ENCODE results near the gene ATP2B2.

The ATP2B2 gene

DNA sequence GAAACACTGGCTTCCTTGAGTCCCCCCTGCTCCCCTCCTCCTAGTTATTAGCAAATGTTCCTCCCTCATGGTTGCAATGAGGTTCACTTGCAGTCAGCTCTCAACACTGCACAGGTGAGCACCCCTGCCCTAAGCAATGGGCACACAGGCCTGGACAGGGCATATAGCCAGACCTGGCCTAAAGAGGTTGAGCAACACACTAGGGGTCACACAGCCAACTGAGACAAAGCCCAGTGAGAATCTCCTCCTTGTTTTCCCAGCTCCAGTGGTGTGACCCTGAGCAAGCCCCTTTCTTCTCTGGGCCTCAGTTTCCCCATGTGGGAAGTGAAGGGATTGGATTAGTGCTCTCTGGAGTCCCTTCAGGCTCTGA lies 49.9 kb downstream of the ATP2B2 start:
- TF ChIP-seq, protein P1, sequence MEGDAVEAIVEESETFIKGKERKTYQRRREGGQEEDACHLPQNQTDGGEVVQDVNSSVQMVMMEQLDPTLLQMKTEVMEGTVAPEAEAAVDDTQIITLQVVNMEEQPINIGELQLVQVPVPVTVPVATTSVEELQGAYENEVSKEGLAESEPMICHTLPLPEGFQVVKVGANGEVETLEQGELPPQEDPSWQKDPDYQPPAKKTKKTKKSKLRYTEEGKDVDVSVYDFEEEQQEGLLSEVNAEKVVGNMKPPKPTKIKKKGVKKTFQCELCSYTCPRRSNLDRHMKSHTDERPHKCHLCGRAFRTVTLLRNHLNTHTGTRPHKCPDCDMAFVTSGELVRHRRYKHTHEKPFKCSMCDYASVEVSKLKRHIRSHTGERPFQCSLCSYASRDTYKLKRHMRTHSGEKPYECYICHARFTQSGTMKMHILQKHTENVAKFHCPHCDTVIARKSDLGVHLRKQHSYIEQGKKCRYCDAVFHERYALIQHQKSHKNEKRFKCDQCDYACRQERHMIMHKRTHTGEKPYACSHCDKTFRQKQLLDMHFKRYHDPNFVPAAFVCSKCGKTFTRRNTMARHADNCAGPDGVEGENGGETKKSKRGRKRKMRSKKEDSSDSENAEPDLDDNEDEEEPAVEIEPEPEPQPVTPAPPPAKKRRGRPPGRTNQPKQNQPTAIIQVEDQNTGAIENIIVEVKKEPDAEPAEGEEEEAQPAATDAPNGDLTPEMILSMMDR (IDR thresholded peaks at IDR 0.05; ENCODE audit: low read depth, low read length): no peak
- TF ChIP-seq EZH2phosphoT487 (IDR thresholded peaks at IDR 0.05; ENCODE audit: low read depth): no peak
- no peak overlapping the region for H3K4me3 ChIP-seq (ENCODE audit: low read length)
- H3K27me3 ChIP-seq (ENCODE audit: low read depth, low read length): peaks cover 29% of the 10 kb centered on the region
- no peak overlapping the region for H3K9ac ChIP-seq (ENCODE audit: low read length)
- no peaks in the 10 kb centered on the region for H4K20me1 ChIP-seq (ENCODE audit: insufficient read depth, low read length)
- no peak overlapping the region for H2AFZ ChIP-seq (ENCODE audit: low read depth, low read length)
- H3K4me1 ChIP-seq (ENCODE audit: low read length): peaks cover 22% of the 10 kb centered on the region
- H3K27ac ChIP-seq (ENCODE audit: low read length): no peak overlapping the region
- no peaks in the 10 kb centered on the region for H3K79me2 ChIP-seq (ENCODE audit: low read length)
- H3K9me3 ChIP-seq (ENCODE audit: insufficient read depth, low read length): no peaks in the 10 kb centered on the region
- H3K4me2 ChIP-seq (ENCODE audit: low read length): no peak overlapping the region
- H3K36me3 ChIP-seq (replicated peaks; ENCODE audit: low read depth, low read length): no peaks in the 10 kb centered on the region

DNA sequence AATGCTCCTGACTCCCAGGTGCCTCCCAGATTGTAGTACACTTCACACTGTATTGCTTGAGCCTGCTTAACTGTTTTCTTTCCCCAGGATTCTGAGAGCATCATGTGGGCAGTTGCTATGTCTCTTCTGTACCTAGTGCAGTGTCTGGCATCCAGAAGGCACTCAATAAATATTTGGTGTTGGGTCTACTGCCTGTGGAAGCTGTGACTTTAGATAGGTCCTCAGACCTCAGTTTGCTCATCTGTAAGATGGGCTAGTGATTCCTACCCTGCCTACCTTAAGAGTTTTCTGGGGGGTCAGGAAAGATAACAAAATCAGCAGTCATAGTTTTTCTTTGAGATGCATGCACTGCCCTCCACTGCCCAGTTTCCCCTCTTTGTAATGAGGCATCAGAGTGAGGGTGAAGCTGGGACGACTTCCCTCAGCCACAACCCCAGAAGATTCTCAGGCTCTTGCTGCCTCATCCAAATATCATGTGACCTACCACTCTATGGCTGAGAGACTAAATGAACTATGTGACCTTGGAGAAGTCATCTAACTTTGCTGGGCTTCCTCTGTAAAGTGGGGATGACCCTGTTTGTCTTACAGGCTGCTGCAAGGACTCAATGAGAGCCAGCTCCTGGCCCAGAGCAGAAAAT lies 50.4 kb downstream of the ATP2B2 start:
- H3K9me3 ChIP-seq (ENCODE audit: insufficient read depth, low read length): no peaks in the 10 kb centered on the region
- no peaks in the 10 kb centered on the region for H4K20me1 ChIP-seq (ENCODE audit: insufficient read depth, low read length)
- H3K27me3 ChIP-seq (ENCODE audit: low read depth, low read length): peaks cover 29% of the 10 kb centered on the region
- no peak overlapping the region for H2AFZ ChIP-seq (ENCODE audit: low read depth, low read length)
- no peak overlapping the region for H3K9ac ChIP-seq (ENCODE audit: low read length)
- no peak overlapping the region for H3K4me3 ChIP-seq (ENCODE audit: low read length)
- H3K27ac ChIP-seq (ENCODE audit: low read length): no peak overlapping the region
- no peak for TF ChIP-seq EZH2phosphoT487 (IDR thresholded peaks at IDR 0.05; ENCODE audit: low read depth)
- TF ChIP-seq, protein P1 (IDR thresholded peaks at IDR 0.05; ENCODE audit: low read depth, low read length): no peak
- no peaks in the 10 kb centered on the region for H3K36me3 ChIP-seq (replicated peaks; ENCODE audit: low read depth, low read length)
- no peak overlapping the region for H3K4me2 ChIP-seq (ENCODE audit: low read length)
- peaks cover 22% of the 10 kb centered on the region for H3K4me1 ChIP-seq (ENCODE audit: low read length)
- H3K79me2 ChIP-seq (ENCODE audit: low read length): no peaks in the 10 kb centered on the region

DNA sequence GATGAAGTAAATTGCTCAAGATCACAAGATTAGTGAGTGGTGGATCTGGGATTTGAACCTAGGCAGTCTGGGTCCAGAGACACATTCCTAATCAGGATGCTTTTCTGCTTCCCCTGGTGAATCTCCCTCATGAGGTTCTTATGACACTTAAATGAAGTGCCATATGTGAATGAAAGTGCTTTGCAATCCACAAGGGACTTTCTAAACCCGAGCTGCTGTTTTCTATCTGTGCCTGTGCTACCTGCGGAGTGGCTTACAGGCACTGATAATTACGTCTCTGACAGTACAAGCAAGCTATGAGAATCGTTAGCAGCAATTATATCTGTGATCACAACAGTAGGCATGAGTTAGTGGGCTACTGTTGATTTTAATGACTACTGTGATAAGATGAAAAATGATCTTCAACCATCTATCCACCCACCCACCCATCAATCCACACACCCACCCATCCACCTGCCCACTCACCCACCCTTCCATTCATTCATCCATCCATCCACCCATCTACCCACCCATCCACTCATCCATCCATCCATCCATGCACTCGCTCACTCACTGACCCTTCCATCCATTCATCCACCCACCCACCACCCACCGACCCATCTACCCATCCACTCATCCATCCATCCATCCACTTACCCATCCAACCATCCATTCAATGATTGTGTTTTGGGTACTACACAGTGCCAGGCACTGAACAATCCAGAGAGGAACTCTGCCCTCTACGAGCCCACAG lies 51.8 kb downstream of the ATP2B2 start:
- H3K79me2 ChIP-seq (ENCODE audit: low read length): no peaks in the 10 kb centered on the region
- no peak overlapping the region for H2AFZ ChIP-seq (ENCODE audit: low read depth, low read length)
- H3K27ac ChIP-seq (ENCODE audit: low read length): no peak overlapping the region
- H3K4me3 ChIP-seq (ENCODE audit: low read length): no peak overlapping the region
- H4K20me1 ChIP-seq (ENCODE audit: insufficient read depth, low read length): no peaks in the 10 kb centered on the region
- H3K4me1 ChIP-seq (ENCODE audit: low read length): peaks cover 22% of the 10 kb centered on the region
- H3K9ac ChIP-seq (ENCODE audit: low read length): no peak overlapping the region
- peaks cover 23% of the 10 kb centered on the region for H3K27me3 ChIP-seq (ENCODE audit: low read depth, low read length)
- H3K36me3 ChIP-seq (replicated peaks; ENCODE audit: low read depth, low read length): no peaks in the 10 kb centered on the region
- H3K4me2 ChIP-seq (ENCODE audit: low read length): no peak overlapping the region
- TF ChIP-seq, protein P1 (IDR thresholded peaks at IDR 0.05; ENCODE audit: low read depth, low read length): no peak
- no peak for TF ChIP-seq EZH2phosphoT487 (IDR thresholded peaks at IDR 0.05; ENCODE audit: low read depth)
- H3K9me3 ChIP-seq (ENCODE audit: insufficient read depth, low read length): no peaks in the 10 kb centered on the region

DNA sequence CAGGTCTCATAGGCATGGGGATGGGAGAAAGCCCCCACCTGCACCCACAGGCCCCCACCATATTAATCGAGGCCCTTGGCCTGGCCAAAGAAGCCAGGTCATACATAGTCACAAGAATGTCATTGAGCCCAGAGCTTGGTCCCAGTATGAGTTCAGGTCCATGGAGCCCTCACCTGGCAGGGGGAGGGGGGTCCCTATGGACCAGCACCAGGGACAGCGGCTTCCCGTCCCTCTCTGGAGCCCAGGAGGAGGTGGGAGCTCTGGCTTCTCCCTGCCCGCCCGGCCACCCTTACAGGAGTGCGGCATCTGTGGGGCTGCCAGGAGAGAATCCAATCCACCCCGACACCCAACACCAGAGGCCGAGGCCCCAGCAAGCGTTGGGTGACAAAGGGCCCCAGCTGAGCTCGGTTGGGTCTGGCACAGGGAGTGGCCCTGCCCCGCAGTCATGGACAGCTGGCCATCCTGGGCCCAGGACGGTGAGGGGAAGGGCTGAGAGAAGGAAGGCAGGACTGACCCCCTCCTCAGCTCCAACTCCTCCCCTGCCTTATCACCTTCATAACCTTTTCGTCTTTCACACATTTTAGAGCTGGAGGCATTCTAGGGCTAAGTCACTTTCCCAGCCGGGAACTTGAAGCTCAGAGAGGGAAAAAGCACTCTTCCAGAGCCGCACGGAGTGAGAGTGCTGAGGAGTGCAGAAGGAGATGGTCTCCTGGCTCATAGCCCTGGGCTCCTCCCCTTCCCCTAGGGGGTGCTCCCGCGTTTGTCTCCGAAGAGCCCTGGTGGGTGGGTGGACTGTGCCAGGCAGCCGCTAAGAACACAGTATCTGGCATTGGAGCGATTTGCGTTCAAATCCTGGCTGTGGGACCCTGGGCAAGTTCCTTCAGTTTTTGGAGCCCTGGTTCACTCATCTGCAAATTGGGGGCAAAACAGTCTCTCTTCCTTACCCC lies 54.6 kb downstream of the ATP2B2 start:
- Histone ChIP-seq H3K4me2 (ENCODE audit: low read length) (no peak overlapping the region), H3K27me3 (ENCODE audit: low read depth, low read length) (peaks cover 38% of the 10 kb centered on the region)

More for the DNA sequence above, 54.6 kb downstream of the ATP2B2 start:
- no peaks in the 10 kb centered on the region for H3K4me1 ChIP-seq (ENCODE audit: low read length)
- TF ChIP-seq, protein P1 (IDR thresholded peaks at IDR 0.05; ENCODE audit: low read depth, low read length): peak; percentile 12; the same call in 1 of the 2 replicates
- no peak for TF ChIP-seq EZH2phosphoT487 (IDR thresholded peaks at IDR 0.05; ENCODE audit: low read depth)
- no peak overlapping the region for H3K9ac ChIP-seq (ENCODE audit: low read length)
- no peaks in the 10 kb centered on the region for H3K9me3 ChIP-seq (ENCODE audit: insufficient read depth, low read length)
- H4K20me1 ChIP-seq (ENCODE audit: insufficient read depth, low read length): no peaks in the 10 kb centered on the region
- no peak overlapping the region for H3K27ac ChIP-seq (ENCODE audit: low read length)
- H3K79me2 ChIP-seq (ENCODE audit: low read length): no peaks in the 10 kb centered on the region
- no peak overlapping the region for H2AFZ ChIP-seq (ENCODE audit: low read depth, low read length)
- H3K36me3 ChIP-seq (replicated peaks; ENCODE audit: low read depth, low read length): no peaks in the 10 kb centered on the region
- no peak overlapping the region for H3K4me3 ChIP-seq (ENCODE audit: low read length)
